GM23338 (cell line): Measurements from ENCODE around the gene SLC25A44. TPM values are rescaled to one million over a fixed set of nuclear protein-coding genes. Genes with fewer than 3 reads are reported as not detected.

Experiments
- ATAC-seq: fragments of 200-7000 bp; cut with Tn5 transposase; 3 replicates; pipeline ENCODE4 v1.9.1; 2020
- DNase-seq: peaks from one replicate; pipeline ENCODE4 v3.0.0-alpha.2; 2015; ENCODE audit warnings: low spot score
- H2AFZ ChIP-seq: fragments of 200-600 bp; sonication (generic); 2 replicates; pipeline ENCODE4 v1.8.0; 2016; ENCODE audit warnings: antibody characterized with exemption, mild to moderate bottlenecking, moderate library complexity
- H3F3A ChIP-seq: fragments of 200-600 bp; sonication (generic); replicated peaks from 2 replicates; pipeline ENCODE4 v1.8.0; 2017; ENCODE audit warnings: antibody characterized with exemption, mixed run types, low read depth
- H3K27ac ChIP-seq: fragments of 200-600 bp; sonication (generic); 2 replicates; pipeline ENCODE4 v1.6.1; 2016; ENCODE audit warnings: low read depth
- H3K27me3 ChIP-seq: fragments of 200-600 bp; sonication (generic); 2 replicates; pipeline ENCODE4 v1.8.0; 2016; ENCODE audit warnings: mild to moderate bottlenecking, mixed run types, moderate library complexity; ENCODE audit not compliant: insufficient read depth
- H3K36me3 ChIP-seq: fragments of 200-600 bp; sonication (generic); 2 replicates; pipeline ENCODE4 v1.8.0; 2016; ENCODE audit warnings: mild to moderate bottlenecking; ENCODE audit not compliant: insufficient read depth
- H3K4me1 ChIP-seq: fragments of 200-600 bp; sonication (generic); 2 replicates; pipeline ENCODE4 v1.8.0; 2016; ENCODE audit warnings: mild to moderate bottlenecking, moderate library complexity; ENCODE audit not compliant: insufficient read depth
- H3K4me2 ChIP-seq: fragments of 200-600 bp; sonication (generic); 2 replicates; pipeline ENCODE4 v1.7.1; 2017; ENCODE audit warnings: mixed run types
- H3K4me3 ChIP-seq: fragments of 200-600 bp; sonication (generic); 2 replicates; pipeline ENCODE4 v1.6.1; 2016; ENCODE audit warnings: mixed run types
- H3K79me2 ChIP-seq: fragments of 200-600 bp; sonication (generic); replicated peaks from 2 replicates; pipeline ENCODE4 v1.8.0; 2017; ENCODE audit warnings: mild to moderate bottlenecking; ENCODE audit not compliant: insufficient read depth
- H3K9me2 ChIP-seq: fragments of 200-600 bp; sonication (generic); 2 replicates; pipeline ENCODE4 v1.8.0; 2017; ENCODE audit not compliant: insufficient read depth
- H4K20me1 ChIP-seq: fragments of 200-600 bp; sonication (generic); replicated peaks from 2 replicates; pipeline ENCODE4 v1.8.0; 2017; ENCODE audit warnings: mild to moderate bottlenecking; ENCODE audit not compliant: insufficient read depth
- H3K27ac Mint-ChIP-seq: 2 replicates; pipeline ENCODE4 v1.8.0; 2020; ENCODE audit warnings: inconsistent platforms, mild to moderate bottlenecking, moderate library complexity, mixed read lengths
- H3K27me3 Mint-ChIP-seq: 3 replicates; pipeline ENCODE4 v1.8.0; 2022; ENCODE audit warnings: low read depth, mild to moderate bottlenecking, moderate library complexity, mixed read lengths, inconsistent platforms; ENCODE audit not compliant: insufficient read depth, poor library complexity
- H3K36me3 Mint-ChIP-seq: 3 replicates; pipeline ENCODE4 v1.8.0; 2021; ENCODE audit warnings: low read depth, mild to moderate bottlenecking, inconsistent platforms, moderate library complexity, mixed read lengths
- H3K4me1 Mint-ChIP-seq: 3 replicates; pipeline ENCODE4 v1.8.0; 2020; ENCODE audit warnings: mild to moderate bottlenecking, inconsistent platforms, mixed read lengths
- H3K4me3 Mint-ChIP-seq: 3 replicates; pipeline ENCODE4 v1.8.0; 2021; ENCODE audit warnings: moderate library complexity, mild to moderate bottlenecking, inconsistent platforms, mixed read lengths
- H3K9me3 Mint-ChIP-seq: 3 replicates; pipeline ENCODE4 v1.8.0; 2020; ENCODE audit warnings: moderate library complexity, mild to moderate bottlenecking, inconsistent platforms, mixed read lengths
- CREB1 ChIP-seq: fragments of 250-450 bp; sonication (Bioruptor Pico); IDR thresholded peaks from 2 replicates; pipeline ENCODE4 v1.5.0; 2020; ENCODE audit warnings: low read depth, mild to moderate bottlenecking, moderate library complexity
- CTCF ChIP-seq, 2 experiments: fragments of 200-600 bp in 1 of 2; sonication (generic) in 1 of 2; conservative IDR thresholded peaks; 2 replicates each; pipeline versions ENCODE4 v1.5.1 to v1.6.1; 2016 to 2017; ENCODE audit warnings: antibody characterized with exemption in 2 of 2, low read depth in 2 of 2, mild to moderate bottlenecking in 2 of 2, moderate library complexity in 1 of 2
- EZH2 ChIP-seq: fragments of 200-600 bp; sonication (generic); IDR thresholded peaks from one replicate; pipeline ENCODE4 v1.8.0; 2017; ENCODE audit warnings: antibody characterized with exemption, mild to moderate bottlenecking, low read depth; ENCODE audit not compliant: unreplicated experiment
- EZH2phosphoT487 ChIP-seq: fragments of 200-600 bp; sonication (generic); IDR thresholded peaks from one replicate; pipeline ENCODE4 v1.8.1; 2018; ENCODE audit warnings: antibody characterized with exemption; ENCODE audit not compliant: unreplicated experiment
- JUNB ChIP-seq: IDR thresholded peaks from one replicate; pipeline ENCODE4 v1.6.1; 2016; ENCODE audit warnings: antibody characterized with exemption; ENCODE audit not compliant: unreplicated experiment
- polyA plus RNA-seq: library from polyadenylated mRNA; unstranded; fragments of >200 nt; fragmentation: Nextera tagmentation; extraction: Ambion mirVana; gene quantifications from 2 replicates; pipeline ENCODE4 v1.2.1, GENCODE V29; 2016
- total RNA-seq: library from RNA; depleted of rRNA; stranded (reverse); fragments of >200 nt; shearing (Covaris generic); gene quantifications from 2 replicates; pipeline ENCODE4 v1.2.3, GENCODE V29; 2014
- TF ChIP-seq, protein P1 (sequence below): fragments of 250-450 bp; sonication (Bioruptor Pico); IDR thresholded peaks from 2 replicates; pipeline ENCODE4 v1.5.0; 2020; ENCODE audit warnings: mild to moderate bottlenecking, moderate library complexity
- TF ChIP-seq, protein P2 (sequence below): IDR thresholded peaks from one replicate; pipeline ENCODE4 v1.6.1; 2018; ENCODE audit warnings: antibody characterized with exemption; ENCODE audit not compliant: unreplicated experiment

SLC25A44 gene
- total and polyA plus RNA-seq, 2 experiments from 2014 or later: 7.0 to 25.1 TPM

DNA sequence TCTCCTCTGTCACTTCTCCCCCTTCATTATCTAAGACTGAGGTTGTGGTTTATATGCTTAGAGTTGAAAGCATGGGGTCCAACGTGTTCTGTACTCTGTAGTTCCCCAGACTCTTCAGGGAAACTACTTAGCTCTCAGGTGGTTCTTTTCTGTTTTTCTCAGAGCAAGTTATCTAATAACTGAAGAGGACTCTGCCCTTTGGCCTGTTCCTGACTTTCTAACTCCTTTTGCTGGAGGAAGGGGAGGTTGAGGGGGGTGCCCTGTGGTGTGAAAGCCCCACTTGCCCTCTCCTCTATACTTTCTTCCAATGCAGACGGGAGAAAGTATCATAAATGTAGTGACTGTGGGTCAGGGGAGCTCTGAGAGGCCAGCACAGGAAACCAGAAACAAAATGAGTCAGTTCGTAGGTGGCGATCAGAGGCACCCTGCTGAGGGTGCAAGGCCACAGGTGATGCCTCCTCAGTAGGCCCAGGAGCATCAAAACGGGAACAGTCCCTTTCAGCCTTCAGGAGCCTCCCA, 5.0 kb downstream of the SLC25A44 start:
- Mint-ChIP-seq H3K36me3 (peaks cover 22% of the 10 kb centered on the region), H3K27ac (no peak overlapping the region), H3K27me3 (peaks cover 6% of the 10 kb centered on the region), H3K4me1 (peaks cover 20% of the 10 kb centered on the region), H3K9me3 (no peaks in the 10 kb centered on the region), H3K4me3 (no peak overlapping the region)
- TF ChIP-seq CTCF (conservative IDR thresholded peaks at IDR 0.05; ENCODE audit: low read depth in 2 of 2) (no peak), EZH2phosphoT487 (no peak), JUNB (no peak), EZH2 (no peak), CREB1 (CRISPR knock-in tag) (no peak)
- TF ChIP-seq, protein P1, sequence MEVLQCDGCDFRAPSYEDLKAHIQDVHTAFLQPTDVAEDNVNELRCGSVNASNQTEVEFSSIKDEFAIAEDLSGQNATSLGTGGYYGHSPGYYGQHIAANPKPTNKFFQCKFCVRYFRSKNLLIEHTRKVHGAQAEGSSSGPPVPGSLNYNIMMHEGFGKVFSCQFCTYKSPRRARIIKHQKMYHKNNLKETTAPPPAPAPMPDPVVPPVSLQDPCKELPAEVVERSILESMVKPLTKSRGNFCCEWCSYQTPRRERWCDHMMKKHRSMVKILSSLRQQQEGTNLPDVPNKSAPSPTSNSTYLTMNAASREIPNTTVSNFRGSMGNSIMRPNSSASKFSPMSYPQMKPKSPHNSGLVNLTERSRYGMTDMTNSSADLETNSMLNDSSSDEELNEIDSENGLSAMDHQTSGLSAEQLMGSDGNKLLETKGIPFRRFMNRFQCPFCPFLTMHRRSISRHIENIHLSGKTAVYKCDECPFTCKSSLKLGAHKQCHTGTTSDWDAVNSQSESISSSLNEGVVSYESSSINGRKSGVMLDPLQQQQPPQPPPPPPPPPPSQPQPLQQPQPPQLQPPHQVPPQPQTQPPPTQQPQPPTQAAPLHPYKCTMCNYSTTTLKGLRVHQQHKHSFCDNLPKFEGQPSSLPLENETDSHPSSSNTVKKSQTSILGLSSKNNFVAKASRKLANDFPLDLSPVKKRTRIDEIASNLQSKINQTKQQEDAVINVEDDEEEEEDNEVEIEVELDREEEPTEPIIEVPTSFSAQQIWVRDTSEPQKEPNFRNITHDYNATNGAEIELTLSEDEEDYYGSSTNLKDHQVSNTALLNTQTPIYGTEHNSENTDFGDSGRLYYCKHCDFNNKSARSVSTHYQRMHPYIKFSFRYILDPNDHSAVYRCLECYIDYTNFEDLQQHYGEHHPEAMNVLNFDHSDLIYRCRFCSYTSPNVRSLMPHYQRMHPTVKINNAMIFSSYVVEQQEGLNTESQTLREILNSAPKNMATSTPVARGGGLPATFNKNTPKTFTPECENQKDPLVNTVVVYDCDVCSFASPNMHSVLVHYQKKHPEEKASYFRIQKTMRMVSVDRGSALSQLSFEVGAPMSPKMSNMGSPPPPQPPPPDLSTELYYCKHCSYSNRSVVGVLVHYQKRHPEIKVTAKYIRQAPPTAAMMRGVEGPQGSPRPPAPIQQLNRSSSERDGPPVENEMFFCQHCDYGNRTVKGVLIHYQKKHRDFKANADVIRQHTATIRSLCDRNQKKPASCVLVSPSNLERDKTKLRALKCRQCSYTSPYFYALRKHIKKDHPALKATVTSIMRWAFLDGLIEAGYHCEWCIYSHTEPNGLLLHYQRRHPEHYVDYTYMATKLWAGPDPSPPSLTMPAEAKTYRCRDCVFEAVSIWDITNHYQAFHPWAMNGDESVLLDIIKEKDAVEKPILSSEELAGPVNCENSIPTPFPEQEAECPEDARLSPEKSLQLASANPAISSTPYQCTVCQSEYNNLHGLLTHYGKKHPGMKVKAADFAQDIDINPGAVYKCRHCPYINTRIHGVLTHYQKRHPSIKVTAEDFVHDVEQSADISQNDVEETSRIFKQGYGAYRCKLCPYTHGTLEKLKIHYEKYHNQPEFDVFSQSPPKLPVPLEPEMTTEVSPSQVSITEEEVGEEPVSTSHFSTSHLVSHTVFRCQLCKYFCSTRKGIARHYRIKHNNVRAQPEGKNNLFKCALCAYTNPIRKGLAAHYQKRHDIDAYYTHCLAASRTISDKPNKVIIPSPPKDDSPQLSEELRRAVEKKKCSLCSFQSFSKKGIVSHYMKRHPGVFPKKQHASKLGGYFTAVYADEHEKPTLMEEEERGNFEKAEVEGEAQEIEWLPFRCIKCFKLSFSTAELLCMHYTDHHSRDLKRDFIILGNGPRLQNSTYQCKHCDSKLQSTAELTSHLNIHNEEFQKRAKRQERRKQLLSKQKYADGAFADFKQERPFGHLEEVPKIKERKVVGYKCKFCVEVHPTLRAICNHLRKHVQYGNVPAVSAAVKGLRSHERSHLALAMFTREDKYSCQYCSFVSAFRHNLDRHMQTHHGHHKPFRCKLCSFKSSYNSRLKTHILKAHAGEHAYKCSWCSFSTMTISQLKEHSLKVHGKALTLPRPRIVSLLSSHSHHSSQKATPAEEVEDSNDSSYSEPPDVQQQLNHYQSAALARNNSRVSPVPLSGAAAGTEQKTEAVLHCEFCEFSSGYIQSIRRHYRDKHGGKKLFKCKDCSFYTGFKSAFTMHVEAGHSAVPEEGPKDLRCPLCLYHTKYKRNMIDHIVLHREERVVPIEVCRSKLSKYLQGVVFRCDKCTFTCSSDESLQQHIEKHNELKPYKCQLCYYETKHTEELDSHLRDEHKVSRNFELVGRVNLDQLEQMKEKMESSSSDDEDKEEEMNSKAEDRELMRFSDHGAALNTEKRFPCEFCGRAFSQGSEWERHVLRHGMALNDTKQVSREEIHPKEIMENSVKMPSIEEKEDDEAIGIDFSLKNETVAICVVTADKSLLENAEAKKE (CRISPR knock-in tag): no peak
- TF ChIP-seq, protein P2, sequence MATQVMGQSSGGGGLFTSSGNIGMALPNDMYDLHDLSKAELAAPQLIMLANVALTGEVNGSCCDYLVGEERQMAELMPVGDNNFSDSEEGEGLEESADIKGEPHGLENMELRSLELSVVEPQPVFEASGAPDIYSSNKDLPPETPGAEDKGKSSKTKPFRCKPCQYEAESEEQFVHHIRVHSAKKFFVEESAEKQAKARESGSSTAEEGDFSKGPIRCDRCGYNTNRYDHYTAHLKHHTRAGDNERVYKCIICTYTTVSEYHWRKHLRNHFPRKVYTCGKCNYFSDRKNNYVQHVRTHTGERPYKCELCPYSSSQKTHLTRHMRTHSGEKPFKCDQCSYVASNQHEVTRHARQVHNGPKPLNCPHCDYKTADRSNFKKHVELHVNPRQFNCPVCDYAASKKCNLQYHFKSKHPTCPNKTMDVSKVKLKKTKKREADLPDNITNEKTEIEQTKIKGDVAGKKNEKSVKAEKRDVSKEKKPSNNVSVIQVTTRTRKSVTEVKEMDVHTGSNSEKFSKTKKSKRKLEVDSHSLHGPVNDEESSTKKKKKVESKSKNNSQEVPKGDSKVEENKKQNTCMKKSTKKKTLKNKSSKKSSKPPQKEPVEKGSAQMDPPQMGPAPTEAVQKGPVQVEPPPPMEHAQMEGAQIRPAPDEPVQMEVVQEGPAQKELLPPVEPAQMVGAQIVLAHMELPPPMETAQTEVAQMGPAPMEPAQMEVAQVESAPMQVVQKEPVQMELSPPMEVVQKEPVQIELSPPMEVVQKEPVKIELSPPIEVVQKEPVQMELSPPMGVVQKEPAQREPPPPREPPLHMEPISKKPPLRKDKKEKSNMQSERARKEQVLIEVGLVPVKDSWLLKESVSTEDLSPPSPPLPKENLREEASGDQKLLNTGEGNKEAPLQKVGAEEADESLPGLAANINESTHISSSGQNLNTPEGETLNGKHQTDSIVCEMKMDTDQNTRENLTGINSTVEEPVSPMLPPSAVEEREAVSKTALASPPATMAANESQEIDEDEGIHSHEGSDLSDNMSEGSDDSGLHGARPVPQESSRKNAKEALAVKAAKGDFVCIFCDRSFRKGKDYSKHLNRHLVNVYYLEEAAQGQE: no peak
- Histone ChIP-seq H3F3A (0 out of 2 replicates have a peak, but pooled peaks cover 15% of the 10 kb centered on the region), H3K36me3 (peaks cover 3% of the 10 kb centered on the region; the same call in 1 of the 2 replicates), H3K9me2 (no peaks in the 10 kb centered on the region), H3K79me2 (peaks cover 90% of the 10 kb centered on the region), H3K4me3 (no peak overlapping the region), H3K4me2 (no peak overlapping the region), H3K27ac (no peak overlapping the region), H3K27me3 (no peaks in the 10 kb centered on the region), H2AFZ (no peak overlapping the region), H4K20me1 (peaks cover 7% of the 10 kb centered on the region), H3K4me1 (peaks cover 8% of the 10 kb centered on the region; the same call in 1 of the 2 replicates)
- ATAC-seq: no peak
- DNase-seq: no peak
